Heart left ventricle (tissue), 13 donors: ENCODE results near the gene TMEM209.
"Not testable (repeated sequence)": the region's sequence is repeated elsewhere in the genome, so short reads cannot be mapped to it uniquely, and the experiment has no call there.

Experiments
- CTCF ChIP-seq, 12 donors: fragments of 200-600 bp; sonication (generic) in 4 of 12; IDR thresholded peaks; one replicate each; pipeline versions ENCODE4 v1.5.0 to v1.8.0; 2018 to 2022; ENCODE audit warnings: antibody characterized with exemption in 12 of 12, mild to moderate bottlenecking in 5 of 12
- POLR2A ChIP-seq, 2 donors: fragments of 450-650 bp; IDR thresholded peaks; one replicate each; pipeline ENCODE4 v1.6.1; 2017; ENCODE audit warnings: antibody characterized with exemption in 2 of 2, mild to moderate bottlenecking in 2 of 2, moderate library complexity in 2 of 2
- donor health status: ischemic (EF 13 %, LVEDD 7.1; RV severe dilation, severe dysfunction).
- donor health status: DM: no; HTN: yes; CAD: no.
- donor health status: DM: no; HTN: no; CAD: no.
- donor health status: ischemic (EF 25% LVEDD 6.9; RV normal size, moderate dysfunction).
- donor health status: ischemic (EF 25% LVEDD 5.7; RV mildly dilated, moderate dysfunction).
- donor health status: ischemic (EF 35%, LVEDD 5.7; RV mildly dilated, moderate dysfunction).
- donor health status: nonischemic (EF 11% LVEDD 7.7; RV severe dilation, severe dysfunction).
- donor health status: DM: yes; HTN: yes; CAD: no.
- donor health status: PGD.
- donor health status: ischemic (EF 29% LVEDD 5.4; RV normal size, mild dysfunction).
- donor health status: nonischemic (EF 23%, LVEDD 6.1; RV moderate dilation, normal function).

- not testable (repeated sequence) for TF ChIP-seq CTCF, POLR2A (IDR thresholded peaks at IDR 0.05)
Measured at GRCh38 chr7:130184349-130184748, 20.9 kb downstream of the TMEM209 start.
